Adipose tissue (tissue), 3 donors: ENCODE measurements around the gene RNASEH1. TPM values are rescaled to one million over a fixed set of nuclear protein-coding genes. Genes with fewer than 3 reads are reported as not detected.

Experiments
- H3K27ac ChIP-seq: one replicate; pipeline ENCODE4 v1.5.1; 2013; ENCODE audit warnings: low read depth, low read length
- WGBS, 3 donors: extraction: QIAGEN DNeasy Blood & Tissue Kit; methylation state at CpG; one replicate each; pipeline ENCODE4 v1.1.7; 2013; 5-methylcytosine and 5-hydroxymethylcytosine counted together
- polyA plus RNA-seq, 3 donors: library from polyadenylated mRNA; stranded (reverse); fragments of 200-250 nt; gene quantifications; one replicate each; pipeline ENCODE4 v1.2.3, GENCODE V29; 2013
- donor health status: healthy with polysubstance abuse.
- donor health status: Bipolar disorder and iron deficiency.
- donor health status: healthy.

The RNASEH1 gene
- polyA plus RNA-seq, 3 donors, result 8.2 to 19.1 (median 16.7) TPM

- 74 to 81% (median 75%) methylated on average over 6 of the region's 6 CpGs for WGBS, 3 donors
- no peak overlapping the region for H3K27ac ChIP-seq
Observed at GRCh38 chr2:3595985-3596384, 37.9 kb upstream of the RNASEH1 start.

- no peak overlapping the region for H3K27ac ChIP-seq
- WGBS, 3 donors, result 86 to 87% (median 87%) methylated on average over 11 of the region's 11 CpGs
Observed at GRCh38 chr2:3595404-3595803, 37.3 kb upstream of the RNASEH1 start.

GRCh38 chr2:3594493-3595281 is 36.6 kb upstream of the RNASEH1 start, which contains the start of gene COLEC11:
Gene COLEC11 (plus strand): TSS chr2:3595112. CDS start chr2:3604341, 9,229 bp downstream.
- no peak within 1 kb of the TSS for H3K27ac ChIP-seq
- 32 to 36% (median 35%) methylated on average over 40 of the region's 40 CpGs for WGBS, 3 donors

- no peak overlapping the region for H3K27ac ChIP-seq
- 94 to 95% (median 95%) methylated on average over 11 of the region's 11 CpGs for WGBS, 3 donors
Observed at GRCh38 chr2:3589086-3589485, 31.0 kb upstream of the RNASEH1 start.

GRCh38 chr2:3588084-3588483 is 30.0 kb upstream of the RNASEH1 start:
- 84 to 93% (median 90%) methylated on average over 7 of the region's 7 CpGs for WGBS, 3 donors
- no peak overlapping the region for H3K27ac ChIP-seq

- WGBS, 3 donors, result 72 to 86% (median 83%) methylated on average over 6 of the region's 6 CpGs
- H3K27ac ChIP-seq, result no peak overlapping the region
Observed at GRCh38 chr2:3587432-3587831, 29.3 kb upstream of the RNASEH1 start.

- WGBS, 3 donors, result 82 to 84% (median 83%) methylated on average over 5 of the region's 5 CpGs
- no peak overlapping the region for H3K27ac ChIP-seq
Observed at GRCh38 chr2:3587021-3587420, 28.9 kb upstream of the RNASEH1 start.

GRCh38 chr2:3586220-3586619 is 28.1 kb upstream of the RNASEH1 start:
- 72 to 84% (median 82%) methylated on average over 16 of the region's 16 CpGs for WGBS, 3 donors
- no peak overlapping the region for H3K27ac ChIP-seq

- WGBS, 3 donors, result 23 to 45% (median 35%) methylated on average over 29 of the region's 29 CpGs
- peak overlapping the region; percentile 57 for H3K27ac ChIP-seq
Observed at GRCh38 chr2:3585261-3586109, 27.4 kb upstream of the RNASEH1 start.

GRCh38 chr2:3584608-3585260 is 26.6 kb upstream of the RNASEH1 start:
- 40 to 71% (median 46%) methylated on average over 4 of the region's 4 CpGs for WGBS, 3 donors
- H3K27ac ChIP-seq, result peak overlapping the region; percentile 57

GRCh38 chr2:3584076-3584475 is 25.9 kb upstream of the RNASEH1 start:
- 69 to 79% (median 79%) methylated on average over 6 of the region's 6 CpGs for WGBS, 3 donors
- no peak overlapping the region for H3K27ac ChIP-seq

- no peak overlapping the region for H3K27ac ChIP-seq
- WGBS, 3 donors, result 81 to 86% (median 85%) methylated on average over 13 of the region's 13 CpGs
Observed at GRCh38 chr2:3581367-3582262, 23.5 kb upstream of the RNASEH1 start.

- no peak overlapping the region for H3K27ac ChIP-seq
- 81 to 85% (median 84%) methylated on average over 5 of the region's 5 CpGs for WGBS, 3 donors
Observed at GRCh38 chr2:3580449-3580848, 22.3 kb upstream of the RNASEH1 start.

GRCh38 chr2:3578987-3579386 is 20.9 kb upstream of the RNASEH1 start:
- H3K27ac ChIP-seq, result no peak overlapping the region
- WGBS, 3 donors, result 75 to 83% (median 79%) methylated on average over 5 of the region's 5 CpGs

- 45 to 68% (median 67%) methylated on average over 10 of the region's 10 CpGs for WGBS, 3 donors
- H3K27ac ChIP-seq, result peak overlapping the region; percentile 90
Observed at GRCh38 chr2:3576263-3576630, 18.1 kb upstream of the RNASEH1 start.

GRCh38 chr2:3575534-3576262 is 17.6 kb upstream of the RNASEH1 start:
- WGBS, 3 donors, result 1% methylated on average over 54 of the region's 54 CpGs
- peak overlapping the region; percentile 90 for H3K27ac ChIP-seq

- H3K27ac ChIP-seq, result no peak overlapping the region
- 93 to 96% (median 95%) methylated on average over 11 of the region's 11 CpGs for WGBS, 3 donors
Observed at GRCh38 chr2:3574155-3574554, 16.0 kb upstream of the RNASEH1 start.
